GM12878 (cell line): ENCODE data around the gene PMM1. TPM values are rescaled to one million over a fixed set of nuclear protein-coding genes. Genes with fewer than 3 reads are reported as not detected.

Source experiments
- BACH1 ChIP-seq: fragments of 450-650 bp; IDR thresholded peaks from 2 replicates; pipeline ENCODE4 v1.6.1; 2017; ENCODE audit warnings: mild to moderate bottlenecking, borderline replicate concordance
- BHLHE40 ChIP-seq, 2 experiments: fragments of 450-650 bp in 1 of 2; IDR thresholded peaks; 2 replicates each; pipeline ENCODE4 v1.6.1; 2011 to 2017; ENCODE audit warnings: low read depth in 2 of 2, borderline replicate concordance in 1 of 2, improper control_type of control experiment in 1 of 2, low read length in 1 of 2, mild to moderate bottlenecking in 1 of 2
- BMI1 ChIP-seq: fragments of 450-650 bp; IDR thresholded peaks from 2 replicates; pipeline ENCODE4 v1.6.1; 2016; ENCODE audit warnings: mild to moderate bottlenecking, moderate library complexity, borderline replicate concordance
- EGR1 ChIP-seq, 2 experiments: IDR thresholded peaks; 1 replicate in 1 of 2; 2 replicates in 1 of 2; pipeline ENCODE4 v1.6.1; 2011 to 2012; ENCODE audit warnings: low read depth in 2 of 2, low read length in 2 of 2, borderline replicate concordance in 1 of 2, mild to moderate bottlenecking in 1 of 2, moderate library complexity in 1 of 2
- FOXK2 ChIP-seq: fragments of 450-650 bp; IDR thresholded peaks from 2 replicates; pipeline ENCODE4 v1.6.1; 2017; ENCODE audit warnings: mild to moderate bottlenecking, moderate library complexity
- HDGF ChIP-seq: fragments of 450-650 bp; IDR thresholded peaks from 2 replicates; pipeline ENCODE4 v1.6.1; 2016; ENCODE audit warnings: antibody characterized with exemption
- IKZF1 ChIP-seq: fragments of 450-650 bp; conservative IDR thresholded peaks from 2 replicates; pipeline ENCODE4 v1.6.1; 2017; ENCODE audit warnings: antibody characterized with exemption, mild to moderate bottlenecking
- IKZF2 ChIP-seq, 2 experiments: fragments of 450-650 bp; IDR thresholded peaks; 2 replicates each; pipeline ENCODE4 v1.6.1; 2017; ENCODE audit warnings: mild to moderate bottlenecking in 2 of 2, moderate library complexity in 2 of 2
- KDM1A ChIP-seq: fragments of 200-600 bp; sonication (generic); IDR thresholded peaks from 2 replicates; pipeline ENCODE4 v1.6.1; 2016; ENCODE audit warnings: borderline replicate concordance
- LARP7 ChIP-seq: fragments of 450-650 bp; IDR thresholded peaks from 2 replicates; pipeline ENCODE4 v1.6.1; 2017; ENCODE audit warnings: mild to moderate bottlenecking
- MAX ChIP-seq: IDR thresholded peaks from 2 replicates; pipeline ENCODE4 v1.6.1; 2012; ENCODE audit warnings: low read depth, low read length, improper control_type of control experiment
- MXI1 ChIP-seq: fragments of 150-350 bp; IDR thresholded peaks from 2 replicates; pipeline ENCODE4 v1.6.1; 2011; ENCODE audit warnings: low read depth, mild to moderate bottlenecking, inconsistent platforms, low read length, improper control_type of control experiment
- NBN ChIP-seq: fragments of 450-650 bp; IDR thresholded peaks from 2 replicates; pipeline ENCODE4 v1.6.1; 2016
- NFYB ChIP-seq: IDR thresholded peaks from 2 replicates; pipeline ENCODE4 v1.6.1; 2011; ENCODE audit warnings: low read depth, mild to moderate bottlenecking, low read length, improper control_type of control experiment, moderate library complexity; ENCODE audit not compliant: insufficient read depth
- NKRF ChIP-seq: fragments of 450-650 bp; conservative IDR thresholded peaks from 2 replicates; pipeline ENCODE4 v1.6.1; 2017; ENCODE audit warnings: mild to moderate bottlenecking, moderate library complexity
- PAX5 ChIP-seq: IDR thresholded peaks from 2 replicates; pipeline ENCODE4 v1.6.1; 2011; ENCODE audit warnings: low read depth, low read length, borderline replicate concordance
- PKNOX1 ChIP-seq: fragments of 450-650 bp; IDR thresholded peaks from 2 replicates; pipeline ENCODE4 v1.6.1; 2016; ENCODE audit warnings: mild to moderate bottlenecking
- POLR2A ChIP-seq: IDR thresholded peaks from 2 replicates; pipeline ENCODE4 v1.6.1; 2011; ENCODE audit warnings: low read depth, mild to moderate bottlenecking, low read length
- POLR2AphosphoS5 ChIP-seq: IDR thresholded peaks from 2 replicates; pipeline ENCODE4 v1.6.1; 2011; ENCODE audit warnings: mild to moderate bottlenecking, low read length, inconsistent platforms
- SP1 ChIP-seq: IDR thresholded peaks from one replicate; pipeline ENCODE4 v1.6.1; 2011; ENCODE audit warnings: low read depth, low read length
- SREBF2 ChIP-seq: IDR thresholded peaks from 2 replicates; pipeline ENCODE4 v1.6.1; 2012; ENCODE audit warnings: mild to moderate bottlenecking, low read length
- TCF12 ChIP-seq: IDR thresholded peaks from 2 replicates; pipeline ENCODE4 v1.6.1; 2011; ENCODE audit warnings: low read depth, mild to moderate bottlenecking, low read length
- YY1 ChIP-seq: IDR thresholded peaks from 2 replicates; pipeline ENCODE4 v1.6.1; 2011; ENCODE audit warnings: low read depth, mild to moderate bottlenecking, low read length
- ZBTB40 ChIP-seq: fragments of 450-650 bp; IDR thresholded peaks from 2 replicates; pipeline ENCODE4 v1.6.1; 2016; ENCODE audit warnings: mild to moderate bottlenecking, moderate library complexity, borderline replicate concordance
- polyA plus RNA-seq, 11 experiments: library from polyadenylated mRNA; depleted of rRNA in 4 of 11; unstranded in 6 of 11; stranded (reverse) in 5 of 11; fragments of >200 nt; fragmentation: Nextera tagmentation in 4 of 11; fragmentation: Illumina TruSeq in 1 of 11; extraction: Ambion mirVana in 4 of 11; extraction: Trizol in 1 of 11; gene quantifications; 1 replicate in 1 of 11; 2 replicates in 10 of 11; pipeline versions ENCODE4 v1.2.1 to v1.2.3, GENCODE V29; 2011 to 2016; ENCODE audit warnings: inconsistent platforms in 2 of 11, missing spikeins in 2 of 11, low read depth in 1 of 11
- total RNA-seq, 4 experiments: library from RNA; depleted of rRNA in 3 of 4; stranded (reverse); fragments of >200 nt in 3 of 4; fragmentation: Illumina TruSeq in 1 of 4; extraction: Trizol in 1 of 4; gene quantifications; 2 replicates each; pipeline versions ENCODE4 v1.2.1 to v1.2.3, GENCODE V29; 2013 to 2021

PMM1 gene
- total and polyA plus RNA-seq, 10 of the 15 experiments (the other 5 are each of a cell fraction or from before 2014, with no cell fraction given), result 8.2 to 32.2 (median 16.9) TPM

- TF ChIP-seq IKZF1, result peak; percentile 36
- no peak for TF ChIP-seq SREBF2
- TF ChIP-seq HDGF, result peak; percentile 95
- TF ChIP-seq PAX5, result 0 out of 2 replicates have a peak, but pooled peaks have one; percentile 12
- TF ChIP-seq YY1, result peak; percentile 81
- TF ChIP-seq ZBTB40, result peak; percentile 45; the same call in 1 of the 2 replicates
- TF ChIP-seq POLR2A, result peak; percentile 96
- peak in 1 of 2 experiments; percentile 78; a peak in 2 of 3 replicates for TF ChIP-seq EGR1 (IDR thresholded peaks at IDR 0.05; ENCODE audit: borderline replicate concordance in 1 of 2, low read depth in 2 of 2, low read length in 2 of 2)
- TF ChIP-seq NBN, result 0 out of 2 replicates have a peak, but pooled peaks have one; percentile 7
- peak; percentile 52; the same call in 1 of the 2 replicates for TF ChIP-seq MXI1
- no peak for TF ChIP-seq KDM1A
- TF ChIP-seq NKRF, result peak; percentile 86; the same call in 1 of the 2 replicates
- 0 out of 4 replicates have a peak, but pooled peaks of 1 of the 2 experiments have one; percentile 9 for TF ChIP-seq IKZF2 (IDR thresholded peaks at IDR 0.05)
- TF ChIP-seq MAX, result peak; percentile 33; the same call in 1 of the 2 replicates
- 0 out of 2 replicates have a peak, but pooled peaks have one; percentile 65 for TF ChIP-seq POLR2AphosphoS5
- TF ChIP-seq LARP7, result peak; percentile 54; the same call in 1 of the 2 replicates
- TF ChIP-seq FOXK2, result no peak
- TF ChIP-seq TCF12, result no peak
- TF ChIP-seq BHLHE40 (IDR thresholded peaks at IDR 0.05; ENCODE audit: borderline replicate concordance in 1 of 2, low read depth in 2 of 2, low read length in 1 of 2), result 0 out of 4 replicates have a peak, but pooled peaks have one; percentile 6 to 26
- TF ChIP-seq NFYB, result peak; percentile 44; the same call in 1 of the 2 replicates
- TF ChIP-seq BMI1, result no peak
- TF ChIP-seq BACH1, result peak; percentile 64; the same call in 1 of the 2 replicates
- peak; percentile 18; the same call in 1 of the 2 replicates for TF ChIP-seq PKNOX1
- TF ChIP-seq SP1, result peak; percentile 79
- TF ChIP-seq, all 136 proteins: peak for 27
Observed at GRCh38 chr22:41589391-41590241, at the start of gene PMM1 (continued).
